ENCODE data around the gene CCSER1.

DNA sequence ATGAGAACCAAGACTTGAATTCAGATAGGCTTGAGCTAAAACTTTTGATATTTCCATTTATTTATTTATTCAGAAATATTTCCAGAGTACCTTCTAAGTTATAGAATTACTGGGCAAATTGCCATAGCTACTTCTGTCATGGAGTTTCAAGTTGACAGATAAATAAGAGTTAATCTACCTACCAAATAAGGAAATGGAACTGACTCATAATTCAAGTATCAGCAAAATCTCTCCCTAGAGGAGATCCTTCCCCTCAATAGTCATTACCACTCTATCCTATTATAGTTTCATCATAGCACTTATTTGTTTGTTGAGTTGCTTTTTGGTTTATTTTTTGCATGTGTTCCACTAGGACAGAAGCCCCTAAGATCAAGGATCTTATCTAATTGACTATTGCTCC lies 48.8 kb upstream of the CCSER1 start:
- TF ChIP-seq, protein P1, sequence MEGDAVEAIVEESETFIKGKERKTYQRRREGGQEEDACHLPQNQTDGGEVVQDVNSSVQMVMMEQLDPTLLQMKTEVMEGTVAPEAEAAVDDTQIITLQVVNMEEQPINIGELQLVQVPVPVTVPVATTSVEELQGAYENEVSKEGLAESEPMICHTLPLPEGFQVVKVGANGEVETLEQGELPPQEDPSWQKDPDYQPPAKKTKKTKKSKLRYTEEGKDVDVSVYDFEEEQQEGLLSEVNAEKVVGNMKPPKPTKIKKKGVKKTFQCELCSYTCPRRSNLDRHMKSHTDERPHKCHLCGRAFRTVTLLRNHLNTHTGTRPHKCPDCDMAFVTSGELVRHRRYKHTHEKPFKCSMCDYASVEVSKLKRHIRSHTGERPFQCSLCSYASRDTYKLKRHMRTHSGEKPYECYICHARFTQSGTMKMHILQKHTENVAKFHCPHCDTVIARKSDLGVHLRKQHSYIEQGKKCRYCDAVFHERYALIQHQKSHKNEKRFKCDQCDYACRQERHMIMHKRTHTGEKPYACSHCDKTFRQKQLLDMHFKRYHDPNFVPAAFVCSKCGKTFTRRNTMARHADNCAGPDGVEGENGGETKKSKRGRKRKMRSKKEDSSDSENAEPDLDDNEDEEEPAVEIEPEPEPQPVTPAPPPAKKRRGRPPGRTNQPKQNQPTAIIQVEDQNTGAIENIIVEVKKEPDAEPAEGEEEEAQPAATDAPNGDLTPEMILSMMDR (IDR thresholded peaks at IDR 0.05; ENCODE audit: poor library complexity, severe bottlenecking): no peak
- TF ChIP-seq POLR2AphosphoS5 (IDR thresholded peaks at IDR 0.05) (no peak), MXI1 (conservative IDR thresholded peaks at IDR 0.05; ENCODE audit: poor library complexity, severe bottlenecking) (no peak), EZH2 (IDR thresholded peaks at IDR 0.05; ENCODE audit: borderline replicate concordance, insufficient read depth, low read length, poor library complexity, severe bottlenecking) (no peak)

Measured in neural cell (in vitro differentiated cells).